Mucosa of stomach (tissue), 1 donor: ENCODE measurements around the gene SLC7A5.
"Not testable (repeated sequence)": the region's sequence is repeated elsewhere in the genome, so short reads cannot be mapped to it uniquely, and the experiment has no call there.

ENCODE experiments used
- H3K27me3 ChIP-seq: one replicate; pipeline ENCODE4 v1.7.0; 2013; ENCODE audit warnings: mild to moderate bottlenecking, low read length; ENCODE audit not compliant: control insufficient read depth, insufficient read depth
- H3K36me3 ChIP-seq: one replicate; pipeline ENCODE4 v1.7.0; 2013; ENCODE audit warnings: low read length; ENCODE audit not compliant: control insufficient read depth, insufficient read depth
- H3K4me1 ChIP-seq: one replicate; pipeline ENCODE4 v1.7.0; 2013; ENCODE audit warnings: mild to moderate bottlenecking, low read length; ENCODE audit not compliant: control insufficient read depth, insufficient read depth
- H3K4me3 ChIP-seq: one replicate; pipeline ENCODE4 v1.7.0; 2013; ENCODE audit warnings: low read length
- H3K9ac ChIP-seq: one replicate; pipeline ENCODE4 v1.7.0; 2013; ENCODE audit warnings: mild to moderate bottlenecking, low read length, moderate library complexity
- H3K9me3 ChIP-seq: one replicate; pipeline ENCODE4 v1.7.0; 2013; ENCODE audit warnings: mild to moderate bottlenecking, low read length, moderate library complexity; ENCODE audit not compliant: control insufficient read depth
- donor health status: Pancreatic carcinoma.

Gene SLC7A5

GRCh38 chr16:87864331-87864989 is 4.8 kb downstream of the SLC7A5 start:
- Histone ChIP-seq H3K9ac (no peak overlapping the region), H3K4me3 (no peak overlapping the region), H3K27me3 (peaks cover 20% of the 10 kb centered on the region), H3K36me3 (no peaks in the 10 kb centered on the region), H3K4me1 (peaks cover 16% of the 10 kb centered on the region), H3K9me3 (no peaks in the 10 kb centered on the region)

- peaks cover 18% of the 10 kb centered on the region for H3K4me1 ChIP-seq
- H3K27me3 ChIP-seq: peaks cover 12% of the 10 kb centered on the region
- not testable (repeated sequence) for H3K4me3 ChIP-seq, H3K36me3 ChIP-seq, H3K9ac ChIP-seq, H3K9me3 ChIP-seq
These were observed 6.0 kb downstream of the SLC7A5 start for GRCh38 chr16:87863327-87863635.

GRCh38 chr16:87862597-87863326 is 6.5 kb downstream of the SLC7A5 start:
- peaks cover 17% of the 10 kb centered on the region for H3K4me1 ChIP-seq
- not testable (repeated sequence) for H3K36me3 ChIP-seq, H3K9ac ChIP-seq, H3K4me3 ChIP-seq, H3K9me3 ChIP-seq
- peaks cover 12% of the 10 kb centered on the region for H3K27me3 ChIP-seq

- H3K9ac ChIP-seq, H3K27me3 ChIP-seq, H3K9me3 ChIP-seq, H3K4me3 ChIP-seq, H3K36me3 ChIP-seq: not testable (repeated sequence)
- H3K4me1 ChIP-seq: peaks cover 17% of the 10 kb centered on the region
These were observed 7.8 kb downstream of the SLC7A5 start for GRCh38 chr16:87861300-87862099.

GRCh38 chr16:87860553-87861299 is 8.6 kb downstream of the SLC7A5 start:
- H3K9me3 ChIP-seq: no peaks in the 10 kb centered on the region
- peaks cover 5% of the 10 kb centered on the region for H3K27me3 ChIP-seq
- no peaks in the 10 kb centered on the region for H3K36me3 ChIP-seq
- peaks cover 22% of the 10 kb centered on the region for H3K4me1 ChIP-seq
- H3K9ac ChIP-seq: no peak overlapping the region
- H3K4me3 ChIP-seq: no peak overlapping the region

- H3K4me1 ChIP-seq: peaks cover 32% of the 10 kb centered on the region
- H3K9ac ChIP-seq, H3K4me3 ChIP-seq, H3K27me3 ChIP-seq, H3K9me3 ChIP-seq, H3K36me3 ChIP-seq: not testable (repeated sequence)
These were observed 10.9 kb downstream of the SLC7A5 start for GRCh38 chr16:87858151-87858993.

- Histone ChIP-seq H3K4me3 (no peak overlapping the region), H3K4me1 (peaks cover 38% of the 10 kb centered on the region), H3K36me3 (no peaks in the 10 kb centered on the region), H3K9me3 (no peaks in the 10 kb centered on the region), H3K9ac (no peak overlapping the region), H3K27me3 (peaks cover 8% of the 10 kb centered on the region)
These were observed 12.5 kb downstream of the SLC7A5 start for GRCh38 chr16:87856791-87857228.

GRCh38 chr16:87855852-87856715 is 13.2 kb downstream of the SLC7A5 start:
- H3K4me3 ChIP-seq: no peak overlapping the region
- H3K9me3 ChIP-seq: no peaks in the 10 kb centered on the region
- peak overlapping the region; percentile 17 for H3K9ac ChIP-seq
- H3K36me3 ChIP-seq: no peaks in the 10 kb centered on the region
- peaks cover 38% of the 10 kb centered on the region for H3K4me1 ChIP-seq
- peaks cover 8% of the 10 kb centered on the region for H3K27me3 ChIP-seq

GRCh38 chr16:87854907-87855683 is 14.2 kb downstream of the SLC7A5 start:
- Histone ChIP-seq H3K27me3 (peaks cover 12% of the 10 kb centered on the region), H3K4me3 (no peak overlapping the region), H3K9ac (peak overlapping the region; percentile 17), H3K9me3 (no peaks in the 10 kb centered on the region), H3K36me3 (no peaks in the 10 kb centered on the region), H3K4me1 (peaks cover 44% of the 10 kb centered on the region)
